SK-N-SH (cell line): Measurements from ENCODE around the gene HRH3.

Experiments used
- CTCF ChIP-seq: fragments of 200-600 bp; sonication (generic); IDR thresholded peaks from 2 replicates; pipeline ENCODE4 v1.6.1; 2017; ENCODE audit warnings: antibody characterized with exemption, mild to moderate bottlenecking, moderate library complexity
- EZH2phosphoT487 ChIP-seq: fragments of 200-600 bp; sonication (generic); IDR thresholded peaks from 2 replicates; pipeline ENCODE4 v1.6.1; 2017; ENCODE audit warnings: low read depth, mixed run types, mild to moderate bottlenecking, antibody characterized with exemption, moderate library complexity, borderline replicate concordance
- FOSL2 ChIP-seq: IDR thresholded peaks from 2 replicates; pipeline ENCODE4 v1.4.0; 2012; ENCODE audit warnings: low read depth, mild to moderate bottlenecking, moderate library complexity, borderline replicate concordance
- IRF3 ChIP-seq: fragments of 150-350 bp; IDR thresholded peaks from 2 replicates; pipeline ENCODE4 v1.6.1; 2016; ENCODE audit warnings: mild to moderate bottlenecking, low read depth, low read length
- JUND ChIP-seq: IDR thresholded peaks from 2 replicates; pipeline ENCODE4 v1.4.0; 2012
- MAX ChIP-seq: IDR thresholded peaks from 2 replicates; pipeline ENCODE4 v1.4.0; 2012; ENCODE audit warnings: low read depth
- RAD21 ChIP-seq: IDR thresholded peaks from 2 replicates; pipeline ENCODE4 v1.6.1; 2012; ENCODE audit warnings: mild to moderate bottlenecking, low read length
- REST ChIP-seq: IDR thresholded peaks from 2 replicates; pipeline ENCODE4 v1.6.1; 2012; ENCODE audit warnings: mild to moderate bottlenecking, low read depth, low read length, moderate library complexity
- TAF1 ChIP-seq: IDR thresholded peaks from 2 replicates; pipeline ENCODE4 v1.6.1; 2012; ENCODE audit warnings: low read depth, mild to moderate bottlenecking, low read length, moderate library complexity, borderline replicate concordance
- USF1 ChIP-seq: IDR thresholded peaks from 2 replicates; pipeline ENCODE4 v1.4.0; 2012; ENCODE audit warnings: low read depth, borderline replicate concordance
- YY1 ChIP-seq: IDR thresholded peaks from 2 replicates; pipeline ENCODE4 v1.4.0; 2012; ENCODE audit warnings: low read depth, mild to moderate bottlenecking
- ZBTB33 ChIP-seq: IDR thresholded peaks from 2 replicates; pipeline ENCODE4 v1.4.0; 2012; ENCODE audit warnings: low read depth, borderline replicate concordance

GRCh38 chr20:62248890-62249560 is 28.9 kb upstream of the HRH3 start:
- no peak for TF ChIP-seq JUND
- TF ChIP-seq CTCF = no peak
- TF ChIP-seq IRF3 = no peak
- TF ChIP-seq USF1 = no peak
- no peak for TF ChIP-seq ZBTB33
- no peak for TF ChIP-seq FOSL2
- no peak for TF ChIP-seq RAD21
- TF ChIP-seq MAX = no peak
- no peak for TF ChIP-seq TAF1
- no peak for TF ChIP-seq YY1
- TF ChIP-seq EZH2phosphoT487 = no peak
- TF ChIP-seq REST = no peak
